Keratinocyte (primary cell): Measurements from ENCODE around the gene FOXM1. TPM values are rescaled to one million over a fixed set of nuclear protein-coding genes. Genes with fewer than 3 reads are reported as not detected.
"Not testable (repeated sequence)": the region's sequence is repeated elsewhere in the genome, so short reads cannot be mapped to it uniquely, and the experiment has no call there.

ENCODE experiments used
- DNase-seq: peaks from one replicate; pipeline ENCODE4 v3.0.0-alpha.2; 2011; ENCODE audit warnings: low read depth, missing footprints, low spot score
- FAIRE-seq: peaks from 2 replicates; lab custom pipeline; 2011; peaks lifted over from hg19 to GRCh38; lab: Jason Lieb, UNC
- H2AFZ ChIP-seq: 2 replicates; pipeline ENCODE4 v1.6.0; 2012; ENCODE audit warnings: low read length, control low read depth, inconsistent platforms; ENCODE audit not compliant: control insufficient read depth
- H3K27ac ChIP-seq: 2 replicates; pipeline ENCODE4 v1.5.1; 2011; ENCODE audit warnings: low read length; ENCODE audit not compliant: control insufficient read depth, insufficient read depth
- H3K27me3 ChIP-seq: 3 replicates; pipeline ENCODE4 v1.6.0; 2011; ENCODE audit warnings: low read length; ENCODE audit not compliant: control insufficient read depth, insufficient read depth; ENCODE audit errors: extremely low read depth
- H3K36me3 ChIP-seq, 2 experiments: 2 replicates in 1 of 2; 3 replicates in 1 of 2; pipeline ENCODE4 v1.5.1; 2011; ENCODE audit warnings: low read length in 2 of 2, mild to moderate bottlenecking in 1 of 2; ENCODE audit not compliant: control insufficient read depth in 2 of 2, insufficient read depth in 2 of 2; ENCODE audit errors: extremely low read depth in 1 of 2
- H3K4me1 ChIP-seq: 3 replicates; pipeline ENCODE4 v1.5.1; 2011; ENCODE audit warnings: low read length; ENCODE audit not compliant: control insufficient read depth, insufficient read depth; ENCODE audit errors: extremely low read depth
- H3K4me2 ChIP-seq: 3 replicates; pipeline ENCODE4 v1.6.0; 2011; ENCODE audit warnings: low read depth, low read length; ENCODE audit not compliant: control insufficient read depth, insufficient read depth; ENCODE audit errors: extremely low read depth
- H3K4me3 ChIP-seq, 3 experiments: fragments of 200-600 bp in 1 of 3; sonication (generic) in 1 of 3; 2 replicates in 2 of 3; 3 replicates in 1 of 3; pipeline ENCODE4 v1.5.1; 2011 to 2016; ENCODE audit warnings: low read length in 3 of 3, mild to moderate bottlenecking in 3 of 3, control low read depth in 2 of 3, inconsistent platforms in 1 of 3, low read depth in 1 of 3, mixed read lengths in 1 of 3, mixed run types in 1 of 3, moderate library complexity in 1 of 3; ENCODE audit not compliant: control insufficient read depth in 2 of 3, insufficient read depth in 2 of 3; ENCODE audit errors: extremely low read depth in 1 of 3
- H3K79me2 ChIP-seq: 2 replicates; pipeline ENCODE4 v1.6.0; 2012; ENCODE audit warnings: low read length; ENCODE audit not compliant: control insufficient read depth, insufficient read depth
- H3K9ac ChIP-seq: 3 replicates; pipeline ENCODE4 v1.6.0; 2011; ENCODE audit warnings: low read length; ENCODE audit not compliant: control insufficient read depth, insufficient read depth; ENCODE audit errors: extremely low read depth
- H3K9me1 ChIP-seq: 3 replicates; pipeline ENCODE4 v1.6.0; 2011; ENCODE audit warnings: low read length; ENCODE audit not compliant: control insufficient read depth, insufficient read depth; ENCODE audit errors: extremely low read depth
- H3K9me3 ChIP-seq: 2 replicates; pipeline ENCODE4 v1.5.1; 2012; ENCODE audit warnings: low read depth, low read length; ENCODE audit not compliant: control insufficient read depth
- H4K20me1 ChIP-seq: 3 replicates; pipeline ENCODE4 v1.6.0; 2011; ENCODE audit warnings: low read length; ENCODE audit not compliant: control insufficient read depth, insufficient read depth; ENCODE audit errors: extremely low read depth
- CTCF ChIP-seq, 3 experiments: IDR thresholded peaks in 1 of 3; conservative IDR thresholded peaks in 1 of 3; optimal IDR thresholded peaks in 1 of 3; 2 replicates in 2 of 3; 3 replicates in 1 of 3; pipeline versions ENCODE3 to v1.5.1; 2011; ENCODE audit warnings: low read length in 3 of 3, mild to moderate bottlenecking in 3 of 3, moderate library complexity in 2 of 3, control low read depth in 1 of 3, inconsistent platforms in 1 of 3; ENCODE audit not compliant: insufficient read depth in 2 of 3; ENCODE audit errors: extremely low read depth in 1 of 3
- EZH2 ChIP-seq: IDR thresholded peaks from one replicate; pipeline ENCODE4 v1.6.1; 2012; ENCODE audit warnings: inconsistent platforms, mild to moderate bottlenecking, low read length, moderate library complexity
- dilution Hi-C: fragments of 300-500 bp; cut with MboI; formaldehyde crosslinking; loops from one replicate; pipeline ENCODE4 v1.7.0; 2020; ENCODE audit warnings: low sequenced_read_pairs; ENCODE audit not compliant: extremely low pct_ligation_motif_present
- polyA plus RNA-seq, 5 experiments: library from polyadenylated mRNA; depleted of rRNA in 3 of 5; stranded (reverse) in 3 of 5; stranded (forward) in 1 of 5; unstranded in 1 of 5; fragments of >200 nt; gene quantifications; 1 replicate in 1 of 5; 2 replicates in 3 of 5; 3 replicates in 1 of 5; pipeline versions ENCODE4 v1.2.1 to v1.2.3, GENCODE V29; 2011 to 2012; ENCODE audit warnings: missing spikeins in 2 of 5, low read depth in 1 of 5, low replicate concordance in 1 of 5

Gene FOXM1
- polyA plus RNA-seq, 1 donor (not counting 4 experiments of a cell fraction or from before 2014, with no cell fraction given) = 9.0 TPM

DNA sequence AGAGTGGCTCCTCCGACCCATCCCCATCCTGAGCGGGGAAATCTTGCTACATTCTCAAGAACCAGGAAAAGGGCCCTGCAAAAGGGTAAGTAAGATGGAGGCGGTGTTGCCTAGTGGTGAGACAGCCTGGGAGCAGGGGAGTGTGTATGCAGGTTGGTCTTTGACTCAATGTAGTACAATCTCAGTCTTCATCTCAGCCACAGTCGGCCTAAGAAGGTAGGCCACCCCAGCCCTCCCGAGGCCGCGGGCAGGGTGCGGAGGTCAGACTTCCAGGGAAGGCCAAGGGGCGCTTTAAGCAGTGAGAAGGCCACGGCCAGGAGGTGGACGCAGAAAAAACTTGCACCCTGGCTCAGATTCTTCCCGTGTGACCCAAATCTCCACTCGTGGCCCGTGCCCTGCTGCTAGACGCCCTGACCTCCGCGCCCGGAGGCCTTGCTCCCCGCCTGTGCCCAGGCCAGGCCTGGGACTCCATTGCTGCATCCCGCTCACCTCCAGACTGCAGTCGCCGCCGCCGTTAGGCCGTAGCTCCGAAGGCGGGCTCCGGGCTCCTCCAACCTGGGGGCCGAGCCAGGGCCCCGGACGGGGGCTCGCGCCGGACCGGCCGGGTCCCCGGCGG is 435 bp downstream of the FOXM1 start:
- no peaks in the 10 kb centered on the region for H3K9me1 ChIP-seq
- H3K4me2 ChIP-seq = peak overlapping the region; percentile 89
- peak overlapping the region; percentile 78 to 96 (median 84) for H3K4me3 ChIP-seq
- peak overlapping the region; percentile 81 for H2AFZ ChIP-seq
- H3K4me1 ChIP-seq = peaks cover 14% of the 10 kb centered on the region
- peaks cover 48% of the 10 kb centered on the region for H3K79me2 ChIP-seq
- no peaks in the 10 kb centered on the region for H3K9me3 ChIP-seq
- H4K20me1 ChIP-seq = no peaks in the 10 kb centered on the region
- peak overlapping the region; percentile 79 for H3K27ac ChIP-seq
- TF ChIP-seq CTCF (optimal IDR thresholded peaks at IDR 0.05 in 1 of 3, IDR thresholded peaks at IDR 0.05 in 1 of 3, conservative IDR thresholded peaks at IDR 0.05 in 1 of 3; ENCODE audit: extremely low read depth in 1 of 3, insufficient read depth in 2 of 3, low read length in 3 of 3) (no peak), EZH2 (no peak)
- no peaks in the 10 kb centered on the region for H3K27me3 ChIP-seq
- dilution Hi-C loops = no loop called here
- DNase-seq (no peak), FAIRE-seq (no peak)
- peaks cover 0 to 11% of the 10 kb centered on the region in 2 experiments for H3K36me3 ChIP-seq
- H3K9ac ChIP-seq = peak overlapping the region; percentile 98

- Histone ChIP-seq H3K36me3 (peaks cover 2 to 36% of the 10 kb centered on the region in 2 experiments), H3K79me2 (peaks cover 10% of the 10 kb centered on the region)
- H3K27me3 ChIP-seq, H3K27ac ChIP-seq, H3K4me2 ChIP-seq, DNase-seq, H3K4me1 ChIP-seq, H3K4me3 ChIP-seq, H4K20me1 ChIP-seq, FAIRE-seq, H3K9ac ChIP-seq, H2AFZ ChIP-seq, H3K9me1 ChIP-seq, H3K9me3 ChIP-seq, dilution Hi-C loops: not testable (repeated sequence)
Measured at GRCh38 chr12:2868986-2869632, 7.9 kb downstream of the FOXM1 start.
